AG09319 (cell line): ENCODE results near the gene MCUB.

Experiments used
- DNase-seq: peaks from one replicate; pipeline ENCODE4 v3.0.0-alpha.2; 2010; ENCODE audit warnings: low read depth; ENCODE audit errors: extremely low read depth
- CTCF ChIP-seq: IDR thresholded peaks from 2 replicates; pipeline ENCODE4 v1.5.1; 2011; ENCODE audit warnings: low read depth, mild to moderate bottlenecking, inconsistent platforms, low read length, moderate library complexity

The MCUB gene

GRCh38 chr4:109631532-109632108 is 71.6 kb downstream of the MCUB start:
- no peak for DNase-seq

GRCh38 chr4:109640644-109641043 is 80.6 kb downstream of the MCUB start:
- DNase-seq = no peak

More at GRCh38 chr4:109631532-109632108, 71.6 kb downstream of the MCUB start:
- no peak for TF ChIP-seq CTCF

GRCh38 chr4:109645874-109646710 is 86.0 kb downstream of the MCUB start:
- no peak for DNase-seq
- no peak for TF ChIP-seq CTCF

More at GRCh38 chr4:109640644-109641043, 80.6 kb downstream of the MCUB start:
- no peak for TF ChIP-seq CTCF

GRCh38 chr4:109648266-109648996 is 88.4 kb downstream of the MCUB start:
- no peak for DNase-seq
- TF ChIP-seq CTCF = no peak

- no peak for TF ChIP-seq CTCF
- DNase-seq = no peak
Measured at GRCh38 chr4:109648997-109649575, 89.0 kb downstream of the MCUB start.

- DNase-seq = no peak
- no peak for TF ChIP-seq CTCF
Measured at GRCh38 chr4:109649872-109650271, 89.8 kb downstream of the MCUB start.
